A549 (cell line): ENCODE data around the gene LRRC70. TPM values are rescaled to one million over a fixed set of nuclear protein-coding genes. Genes with fewer than 3 reads are reported as not detected.

Experiments used
- ATAC-seq, 2 experiments: fragments of 200-7000 bp in 1 of 2; fragments of >200 bp in 1 of 2; cut with Nextera tagmentation in 1 of 2; cut with Tn5 transposase in 1 of 2; 3 replicates each; pipeline versions ENCODE4 v1.8.0 to v1.9.1; 2018 to 2020; ENCODE audit warnings: mild to moderate bottlenecking in 1 of 2, moderate library complexity in 1 of 2
- CTCF ChIA-PET: fragments of 300-600 bp; sonication (Branson Sonifier 250); formaldehyde crosslinking; extraction: SDS; loops from one replicate; lab custom pipeline; 2021; ENCODE audit warnings: antibody characterized with exemption, inconsistent platforms; lab: Yijun Ruan, JAX
- POLR2A ChIA-PET: fragments of 350-600 bp; formaldehyde crosslinking; extraction: SDS; loops from one replicate; lab custom pipeline; 2021; ENCODE audit warnings: antibody characterized with exemption, inconsistent platforms; lab: Yijun Ruan, JAX
- DNase-seq, 2 experiments: peaks; one replicate each; pipeline versions ENCODE4 v3.0.0 to v3.0.0-alpha.2; 2011 to 2016; ENCODE audit warnings: low read depth in 1 of 2, low spot score in 1 of 2
- FAIRE-seq: peaks from 2 replicates; lab custom pipeline; 2011; peaks lifted over from hg19 to GRCh38; lab: Jason Lieb, UNC
- H3K27ac ChIP-seq, 2 experiments: fragments of >200 bp; sonication (Bioruptor Twin); formaldehyde crosslinking; 3 replicates each; pipeline ENCODE4 v1.5.1; 2016 to 2017
- H3K4me1 ChIP-seq: fragments of >200 bp; sonication (Bioruptor Twin); formaldehyde crosslinking; 3 replicates; pipeline ENCODE4 v1.6.1; 2016
- H3K4me2 ChIP-seq: fragments of >200 bp; sonication (Bioruptor Twin); formaldehyde crosslinking; 3 replicates; pipeline ENCODE4 v1.6.1; 2016
- H3K4me3 ChIP-seq: fragments of >200 bp; sonication (Bioruptor Twin); formaldehyde crosslinking; 3 replicates; pipeline ENCODE4 v1.5.1; 2016
- H3K9me3 ChIP-seq: fragments of >200 bp; sonication (Bioruptor Twin); formaldehyde crosslinking; 3 replicates; pipeline ENCODE4 v1.6.1; 2016
- ATOH8 ChIP-seq: fragments of 250-450 bp; sonication (Bioruptor Pico); IDR thresholded peaks from 2 replicates; pipeline ENCODE4 v1.5.0; 2020; ENCODE audit warnings: low read depth, mild to moderate bottlenecking, moderate library complexity
- BHLHE40 ChIP-seq: IDR thresholded peaks from 2 replicates; pipeline ENCODE4 v1.6.1; 2012; ENCODE audit warnings: low read depth, low read length, inconsistent platforms
- FOXS1 ChIP-seq: fragments of 250-450 bp; sonication (Bioruptor Pico); IDR thresholded peaks from 2 replicates; pipeline ENCODE4 v1.5.0; 2020; ENCODE audit warnings: mild to moderate bottlenecking, moderate library complexity
- HEYL ChIP-seq: fragments of 250-450 bp; sonication (Bioruptor Pico); IDR thresholded peaks from 2 replicates; pipeline ENCODE4 v1.8.0; 2021; ENCODE audit warnings: mild to moderate bottlenecking, moderate library complexity
- HMGXB4 ChIP-seq: fragments of 250-450 bp; sonication (Bioruptor Pico); IDR thresholded peaks from 2 replicates; pipeline ENCODE4 v1.5.0; 2021; ENCODE audit warnings: mild to moderate bottlenecking, moderate library complexity, borderline replicate concordance
- HOXB13 ChIP-seq: fragments of 250-450 bp; sonication (Bioruptor Pico); IDR thresholded peaks from 2 replicates; pipeline ENCODE4 v1.5.0; 2020; ENCODE audit warnings: low read depth, mild to moderate bottlenecking, moderate library complexity
- JUN ChIP-seq, 2 experiments: fragments of >200 bp; sonication (Bioruptor Twin); formaldehyde crosslinking; IDR thresholded peaks; 2 replicates in 1 of 2; 3 replicates in 1 of 2; pipeline ENCODE4 v1.6.1; 2016 to 2017
- JUNB ChIP-seq: fragments of >200 bp; sonication (Bioruptor Twin); formaldehyde crosslinking; IDR thresholded peaks from 2 replicates; pipeline ENCODE4 v1.6.1; 2016
- KDM5A ChIP-seq: fragments of 200-600 bp; sonication (generic); IDR thresholded peaks from 2 replicates; pipeline ENCODE4 v1.6.1; 2016; ENCODE audit warnings: antibody characterized with exemption, mild to moderate bottlenecking
- PBX3 ChIP-seq: IDR thresholded peaks from 2 replicates; pipeline ENCODE4 v1.6.1; 2012
- RCOR1 ChIP-seq: fragments of 150-350 bp; IDR thresholded peaks from 2 replicates; pipeline ENCODE4 v1.6.1; 2014; ENCODE audit warnings: antibody characterized with exemption, low read length, low read depth
- REST ChIP-seq: fragments of 200-600 bp; sonication (generic); IDR thresholded peaks from 2 replicates; pipeline ENCODE4 v1.6.1; 2016; ENCODE audit warnings: antibody characterized with exemption, mild to moderate bottlenecking, moderate library complexity
- SREBF2 ChIP-seq: fragments of 450-650 bp; IDR thresholded peaks from 2 replicates; pipeline ENCODE4 v1.6.1; 2014; ENCODE audit warnings: mild to moderate bottlenecking, moderate library complexity
- TFCP2L1 ChIP-seq: fragments of 250-450 bp; sonication (Bioruptor Pico); IDR thresholded peaks from 2 replicates; pipeline ENCODE4 v1.5.0; 2021; ENCODE audit warnings: mild to moderate bottlenecking
- USF2 ChIP-seq: fragments of 450-650 bp; IDR thresholded peaks from 2 replicates; pipeline ENCODE4 v1.6.1; 2014; ENCODE audit warnings: antibody characterized with exemption
- ZSCAN20 ChIP-seq: fragments of 250-450 bp; sonication (Bioruptor Pico); IDR thresholded peaks from 2 replicates; pipeline ENCODE4 v1.8.0; 2022; ENCODE audit warnings: mild to moderate bottlenecking, moderate library complexity
- WGBS: methylation state at CpG from one replicate; pipeline ENCODE4 v1.1.6; 2017; ENCODE audit errors: missing lambda C conversion rate; 5-methylcytosine and 5-hydroxymethylcytosine counted together
- polyA plus RNA-seq, 4 experiments: library from polyadenylated mRNA; depleted of rRNA in 3 of 4; stranded (reverse); fragments of >200 nt; fragmentation: RNase III in 1 of 4; extraction: RNeasy Plus Mini Kit Qiagen cat#74134 plus additional on column Dnase treatment in 1 of 4; gene quantifications; 2 replicates in 3 of 4; 3 replicates in 1 of 4; pipeline ENCODE4 v1.2.3, GENCODE V29; 2011 to 2017

Gene LRRC70
- polyA plus RNA-seq, 2 of the 4 experiments (the other 2 are of a cell fraction) = 0.32 TPM; not detected in 1

GRCh38 chr5:62585306-62585705 lies 6.7 kb downstream of the LRRC70 start:
- 92% methylated on average over 2 of the region's 2 CpGs for WGBS
- Histone ChIP-seq H3K4me2 (no peak overlapping the region), H3K27ac (no peak overlapping the region)
- POLR2A ChIA-PET = no interaction called here
- ATAC-seq = no peak; a peak in 1 of 6 replicates
- TF ChIP-seq FOXS1 (CRISPR knock-in tag) (no peak), ZSCAN20 (CRISPR knock-in tag) (no peak), HEYL (CRISPR knock-in tag) (no peak), PBX3 (no peak), HMGXB4 (CRISPR knock-in tag) (no peak), SREBF2 (no peak), USF2 (no peak), REST (no peak), RCOR1 (no peak), TFCP2L1 (no peak), JUNB (no peak), ATOH8 (no peak), JUN (IDR thresholded peaks at IDR 0.05) (no peak), KDM5A (no peak), HOXB13 (CRISPR knock-in tag) (no peak)
- TF ChIP-seq, all 56 proteins: peak for 0
- DNase-seq = no peak
- CTCF ChIA-PET = no interaction called here
- H3K9me3 ChIP-seq = no peaks in the 10 kb centered on the region
- no peak for FAIRE-seq
- H3K4me1 ChIP-seq = peaks cover 4% of the 10 kb centered on the region; the same call in 1 of the 3 replicates
- H3K4me3 ChIP-seq = no peak overlapping the region

GRCh38 chr5:62585751-62586150 lies 7.1 kb downstream of the LRRC70 start:
- H3K4me1 ChIP-seq = peaks cover 4% of the 10 kb centered on the region; the same call in 1 of the 3 replicates
- no peak for ATAC-seq
- H3K27ac ChIP-seq = no peak overlapping the region
- CTCF ChIA-PET = no interaction called here
- H3K4me2 ChIP-seq = no peak overlapping the region
- peak; percentile 13 for FAIRE-seq
- no peaks in the 10 kb centered on the region for H3K9me3 ChIP-seq
- no peak overlapping the region for H3K4me3 ChIP-seq
- TF ChIP-seq BHLHE40 (no peak), FOXS1 (CRISPR knock-in tag) (no peak)
- TF ChIP-seq, all 56 proteins: peak for 0
- POLR2A ChIA-PET = no interaction called here
- DNase-seq = no peak
